RPMI7951 (cell line): Measurements from ENCODE around the gene LCN12. TPM values are rescaled to one million over a fixed set of nuclear protein-coding genes. Genes with fewer than 3 reads are reported as not detected.
"Not testable (repeated sequence)": the region's sequence is repeated elsewhere in the genome, so short reads cannot be mapped to it uniquely, and the experiment has no call there.

Source experiments
- DNase-seq: peaks from one replicate; pipeline ENCODE4 v3.0.0-alpha.2; 2012; ENCODE audit warnings: low read depth
- total RNA-seq: library from RNA; depleted of rRNA; stranded (reverse); fragments of >200 nt; shearing (Covaris generic); gene quantifications from 2 replicates; pipeline ENCODE4 v1.2.3, GENCODE V29; 2014; rRNA removed

The LCN12 gene
- total RNA-seq, 1 experiment from 2014 or later, result not detected

- peak; percentile 81 for DNase-seq
Measured at GRCh38 chr9:136991993-136992818, 40.1 kb downstream of the LCN12 start, which contains the start of gene PAXX. TSS of gene PAXX (plus strand) at chr9:136992422. CDS start at chr9:136992444, 22 bp downstream.

- DNase-seq, result no peak
Measured at GRCh38 chr9:136992819-136993369, 40.8 kb downstream of the LCN12 start.

- no peak for DNase-seq
Measured at GRCh38 chr9:136994180-136994887, 42.3 kb downstream of the LCN12 start.

GRCh38 chr9:136994888-136995230, 42.8 kb downstream of the LCN12 start:
- DNase-seq, result no peak

GRCh38 chr9:136995362-136995761, 43.3 kb downstream of the LCN12 start:
- DNase-seq, result no peak

GRCh38 chr9:136995772-136996311, 43.8 kb downstream of the LCN12 start:
- DNase-seq, result peak; percentile 28

- DNase-seq, result peak; percentile 15
Measured at GRCh38 chr9:136996361-136997292, 44.6 kb downstream of the LCN12 start, which contains the start of gene CLIC3. TSS of gene CLIC3 (minus strand) at chr9:136996568. CDS start at chr9:136996543, 25 bp downstream.

GRCh38 chr9:136997371-136997770, 45.3 kb downstream of the LCN12 start:
- DNase-seq, result no peak

- DNase-seq, result peak; percentile 13
Measured at GRCh38 chr9:136997830-136998234, 45.8 kb downstream of the LCN12 start.

- peak; percentile 35 for DNase-seq
Measured at GRCh38 chr9:137000177-137000930, 48.3 kb downstream of the LCN12 start.

GRCh38 chr9:137001857-137002645, 50.0 kb downstream of the LCN12 start:
- DNase-seq, result no peak

GRCh38 chr9:137002646-137003041, 50.6 kb downstream of the LCN12 start:
- no peak for DNase-seq

GRCh38 chr9:137004285-137004684, 52.2 kb downstream of the LCN12 start:
- not testable (repeated sequence) for DNase-seq

Other genes starting within 250 kb of the LCN12 start
- gene DIPK1B, start 239.7 kb upstream of the LCN12 start, total RNA-seq, result not detected in 2 replicates
- gene LCN10, start 209.3 kb upstream of the LCN12 start, total RNA-seq, result 0.10 TPM in 1 of 2 replicates, not detected in the other
- gene LCN6, start 203.7 kb upstream of the LCN12 start, total RNA-seq, result not detected in 2 replicates
- gene LCN8, start 194.0 kb upstream of the LCN12 start, total RNA-seq, result not detected in 2 replicates
- not detected in 2 replicates for gene LCN15, start 187.8 kb upstream of the LCN12 start, total RNA-seq
- 49.4 and 79.2 TPM in 2 replicates for gene TMEM141, start 160.9 kb upstream of the LCN12 start, total RNA-seq
- gene CCDC183, start 155.9 kb upstream of the LCN12 start, total RNA-seq, result not detected in 2 replicates
- gene RABL6, start 144.3 kb upstream of the LCN12 start, total RNA-seq, result 30.0 and 37.8 TPM in 2 replicates
- gene AJM1, start 109.8 kb upstream of the LCN12 start, total RNA-seq, result 0.72 and 1.3 TPM in 2 replicates
- gene PHPT1, start 102.9 kb upstream of the LCN12 start, total RNA-seq, result 88.7 and 92.2 TPM in 2 replicates
- gene MAMDC4, start 99.9 kb upstream of the LCN12 start, total RNA-seq, result 0.36 and 0.39 TPM in 2 replicates
- gene EDF1, start 86.0 kb upstream of the LCN12 start, total RNA-seq, result 304 and 460 TPM in 2 replicates
- gene TRAF2, start 65.8 kb upstream of the LCN12 start, total RNA-seq, result 10.1 and 13.7 TPM in 2 replicates
- gene FBXW5, start 7.5 kb upstream of the LCN12 start, total RNA-seq, result 48.7 and 74.1 TPM in 2 replicates
- gene C8G, start 7.0 kb upstream of the LCN12 start, total RNA-seq, result not detected in 2 replicates
- gene PTGDS, start 25.2 kb downstream of the LCN12 start, total RNA-seq, result 0.24 TPM in 1 of 2 replicates, not detected in the other
- gene LCNL1, start 30.7 kb downstream of the LCN12 start, total RNA-seq, result not detected in 2 replicates
- 24.5 and 50.9 TPM in 2 replicates for gene PAXX, start 40.1 kb downstream of the LCN12 start, total RNA-seq
- 0.68 and 1.7 TPM in 2 replicates for gene CLIC3, start 44.3 kb downstream of the LCN12 start, total RNA-seq
- gene ABCA2, start 76.0 kb downstream of the LCN12 start, total RNA-seq, result 4.1 and 10.8 TPM in 2 replicates
- not detected in 2 replicates for gene FUT7, start 79.8 kb downstream of the LCN12 start, total RNA-seq
- gene NPDC1, start 93.9 kb downstream of the LCN12 start, total RNA-seq, result 0.60 and 1.6 TPM in 2 replicates
- gene ENTPD2, start 101.8 kb downstream of the LCN12 start, total RNA-seq, result not detected in 2 replicates
- gene SAPCD2, start 118.3 kb downstream of the LCN12 start, total RNA-seq, result 15.3 and 21.8 TPM in 2 replicates
- gene UAP1L1, start 125.2 kb downstream of the LCN12 start, total RNA-seq, result 7.6 and 10.0 TPM in 2 replicates
- 39.2 and 56.9 TPM in 2 replicates for gene MAN1B1, start 134.7 kb downstream of the LCN12 start, total RNA-seq
- 30.8 and 37.5 TPM in 2 replicates for gene DPP7, start 162.5 kb downstream of the LCN12 start, total RNA-seq
- gene GRIN1, start 186.9 kb downstream of the LCN12 start, total RNA-seq, result 0.20 TPM in 1 of 2 replicates, not detected in the other
- not detected in 2 replicates for gene LRRC26, start 217.8 kb downstream of the LCN12 start, total RNA-seq
- gene TMEM210, start 219.8 kb downstream of the LCN12 start, total RNA-seq, result not detected in 2 replicates
- gene ANAPC2, start 236.3 kb downstream of the LCN12 start, total RNA-seq, result 8.1 and 9.8 TPM in 2 replicates
- gene SSNA1, start 236.4 kb downstream of the LCN12 start, total RNA-seq, result 72.8 and 99.2 TPM in 2 replicates
- 1.1 and 3.7 TPM in 2 replicates for gene TPRN, start 248.5 kb downstream of the LCN12 start, total RNA-seq